Stimulated activated naive CD4-positive, alpha-beta T cell treated with Interleukin-2 at 50 U/mL for 16 hours (primary cell): ENCODE results near the gene AP2A2.
"Not testable (repeated sequence)": the region's sequence is repeated elsewhere in the genome, so short reads cannot be mapped to it uniquely, and the experiment has no call there.

Experiments
- DNase-seq: peaks from one replicate; lab custom pipeline; 2025; lab: John Stamatoyannopoulos, UW

The AP2A2 gene

GRCh38 chr11:975376-975775 lies 49.7 kb downstream of the AP2A2 start:
- not testable (repeated sequence) for DNase-seq

- no peak for DNase-seq
Observed at GRCh38 chr11:975827-976226, 50.2 kb downstream of the AP2A2 start.

- DNase-seq, result no peak
Observed at GRCh38 chr11:976431-977160, 50.9 kb downstream of the AP2A2 start.

GRCh38 chr11:977830-978720 lies 52.4 kb downstream of the AP2A2 start:
- no peak for DNase-seq

DNA sequence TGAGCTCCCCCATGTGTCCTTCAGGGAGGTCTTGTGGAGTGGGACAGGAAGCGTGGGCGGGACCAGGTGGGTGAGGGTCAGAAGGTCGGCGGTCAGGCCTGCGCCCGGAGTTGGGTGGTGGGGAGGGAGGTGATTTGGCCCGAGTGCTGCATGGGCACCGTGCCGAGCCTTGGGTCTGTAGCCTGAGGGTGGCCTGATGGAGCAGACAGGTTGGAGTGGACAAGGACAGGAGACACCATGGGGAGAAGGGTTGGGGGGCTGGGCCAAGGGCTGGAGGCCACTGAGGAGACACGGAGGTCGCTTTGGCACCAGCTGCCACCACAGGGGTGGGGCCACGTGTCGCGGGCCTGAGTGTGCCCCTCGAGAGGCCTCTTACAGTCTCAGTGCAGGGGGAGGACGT lies 53.1 kb downstream of the AP2A2 start:
- DNase-seq, result no peak

GRCh38 chr11:980438-981357 lies 55.0 kb downstream of the AP2A2 start:
- DNase-seq, result no peak

DNA sequence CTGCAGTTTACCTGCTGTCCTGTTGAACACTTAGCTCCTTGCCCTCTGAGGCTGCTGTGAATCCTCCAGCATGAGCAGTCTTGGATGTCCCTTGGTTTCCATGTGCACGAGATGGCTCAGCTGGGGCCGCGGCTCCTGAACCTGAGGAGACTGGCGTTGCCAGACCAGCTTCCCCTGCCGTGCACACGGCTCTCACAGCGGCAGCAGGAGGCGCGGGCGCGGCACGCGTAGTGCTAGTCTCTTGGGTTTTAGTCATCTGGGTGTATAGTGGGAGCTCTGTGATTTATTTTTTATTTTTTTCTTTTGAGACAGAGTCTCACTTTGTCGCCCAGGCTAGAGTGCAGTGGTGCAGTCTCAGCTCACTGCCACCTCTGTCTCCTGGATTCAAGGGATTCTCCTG lies 56.1 kb downstream of the AP2A2 start:
- no peak for DNase-seq

DNA sequence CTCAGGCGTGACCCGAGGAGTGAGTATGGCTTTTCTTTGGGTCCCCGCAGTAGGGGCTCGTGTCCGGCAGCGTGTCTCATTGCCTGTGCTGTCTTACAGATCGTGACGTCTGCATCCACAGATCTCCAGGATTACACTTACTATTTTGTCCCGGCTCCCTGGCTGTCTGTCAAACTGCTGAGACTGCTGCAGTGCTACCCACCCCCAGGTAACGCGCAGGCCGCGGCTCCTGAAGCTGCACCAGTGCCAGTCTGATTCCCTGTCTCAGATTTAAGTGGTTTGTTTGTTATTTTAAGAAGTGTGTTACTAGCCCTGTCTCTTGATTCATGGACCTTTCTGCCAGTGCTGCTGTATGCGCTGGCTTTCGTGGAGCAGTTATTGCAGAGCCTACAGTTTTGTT lies 58.9 kb downstream of the AP2A2 start:
- DNase-seq, result no peak

- no peak for DNase-seq
Observed at GRCh38 chr11:985406-985805, 59.7 kb downstream of the AP2A2 start.

DNA sequence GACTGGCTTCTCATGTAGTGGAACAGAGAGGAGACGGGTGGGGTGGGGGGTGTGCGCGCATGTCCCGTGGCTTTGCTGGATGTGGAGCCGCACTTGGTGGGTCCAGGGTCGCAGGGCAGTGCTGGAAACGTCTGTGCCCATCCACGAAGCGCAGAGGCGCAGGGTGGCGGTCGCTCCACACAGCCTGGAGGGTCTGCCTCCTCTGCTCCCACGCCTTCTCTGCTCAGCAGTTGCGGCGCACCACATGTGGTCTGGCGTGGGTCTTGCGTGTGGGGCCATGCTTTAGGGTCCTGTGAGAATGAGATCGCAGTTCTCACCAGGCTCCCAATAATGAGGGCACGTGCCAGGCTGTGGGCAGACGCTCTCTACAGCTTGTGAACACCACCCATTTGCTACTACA lies 60.2 kb downstream of the AP2A2 start:
- no peak for DNase-seq

DNA sequence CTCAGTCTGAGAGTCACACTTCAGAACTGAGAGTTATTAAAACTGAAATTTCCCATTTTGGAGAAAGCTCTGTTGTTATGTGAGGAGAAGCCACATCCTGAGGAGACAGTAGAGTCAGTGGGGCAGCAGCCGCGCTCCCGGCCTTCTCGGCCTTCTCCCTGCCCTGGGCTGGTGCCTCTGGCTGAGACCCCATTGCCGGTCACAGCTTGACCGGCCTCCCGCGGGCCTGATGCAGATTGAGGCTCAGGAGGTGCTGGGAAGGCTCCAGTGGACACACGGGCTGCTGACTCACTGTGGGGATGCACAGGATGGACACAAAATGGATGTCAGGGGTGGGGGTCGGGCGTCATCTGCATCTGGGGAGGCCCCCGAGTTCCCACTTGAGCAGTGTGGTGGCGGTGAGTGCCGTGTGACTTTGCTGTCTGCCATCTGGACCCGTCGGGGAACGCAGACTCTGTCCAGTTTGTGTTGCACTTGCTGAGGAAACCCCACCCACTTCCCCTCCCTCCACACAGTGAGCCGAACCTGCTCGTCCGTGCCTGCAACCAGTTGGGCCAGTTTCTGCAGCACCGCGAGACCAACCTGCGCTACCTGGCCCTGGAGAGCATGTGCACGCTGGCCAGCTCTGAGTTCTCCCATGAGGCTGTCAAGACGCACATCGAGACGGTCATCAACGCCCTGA lies 60.7 kb downstream of the AP2A2 start:
- no peak for DNase-seq

- DNase-seq, result no peak
Observed at GRCh38 chr11:986952-987305, 61.3 kb downstream of the AP2A2 start.

DNA sequence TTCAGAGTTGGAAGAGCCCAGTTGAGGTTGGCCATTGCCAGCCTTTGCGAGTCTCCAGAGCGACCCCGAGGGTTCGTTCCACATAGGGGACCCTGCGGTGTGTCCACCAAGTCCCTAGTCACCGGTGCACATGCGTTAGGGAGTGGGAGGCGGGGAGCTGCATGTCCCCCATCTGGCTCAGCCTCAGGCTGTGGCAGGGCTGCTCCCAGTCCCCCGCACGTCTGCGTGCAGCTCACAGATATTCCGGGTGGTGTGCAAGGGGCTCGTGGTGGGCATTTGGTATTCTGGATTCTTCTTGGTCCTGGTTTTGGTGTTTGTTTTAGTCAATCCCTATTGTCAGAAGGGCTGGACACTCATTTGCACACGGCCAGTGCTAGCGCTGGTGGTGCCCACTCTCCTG lies 62.0 kb downstream of the AP2A2 start:
- no peak for DNase-seq

DNA sequence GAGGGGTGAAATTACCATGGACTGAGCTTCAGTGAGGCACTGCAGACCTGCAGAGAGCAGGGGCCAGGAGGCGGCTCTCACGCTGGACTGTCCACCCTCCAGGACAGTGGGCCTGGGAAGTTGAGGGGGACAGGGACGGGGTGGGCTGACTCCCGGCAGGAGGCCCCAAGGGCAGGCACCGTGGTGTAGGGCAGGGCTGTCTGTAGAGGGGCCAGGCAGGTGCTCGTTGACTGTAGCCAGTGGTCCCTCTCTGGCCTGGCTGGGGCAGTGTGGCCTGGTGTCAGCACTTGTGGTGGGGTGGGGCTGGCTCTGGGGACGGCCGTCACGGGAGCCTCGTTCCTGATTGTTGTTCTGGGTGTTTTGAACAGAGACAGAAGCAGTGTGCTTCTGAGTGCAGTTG lies 64.4 kb downstream of the AP2A2 start:
- DNase-seq, result no peak

DNA sequence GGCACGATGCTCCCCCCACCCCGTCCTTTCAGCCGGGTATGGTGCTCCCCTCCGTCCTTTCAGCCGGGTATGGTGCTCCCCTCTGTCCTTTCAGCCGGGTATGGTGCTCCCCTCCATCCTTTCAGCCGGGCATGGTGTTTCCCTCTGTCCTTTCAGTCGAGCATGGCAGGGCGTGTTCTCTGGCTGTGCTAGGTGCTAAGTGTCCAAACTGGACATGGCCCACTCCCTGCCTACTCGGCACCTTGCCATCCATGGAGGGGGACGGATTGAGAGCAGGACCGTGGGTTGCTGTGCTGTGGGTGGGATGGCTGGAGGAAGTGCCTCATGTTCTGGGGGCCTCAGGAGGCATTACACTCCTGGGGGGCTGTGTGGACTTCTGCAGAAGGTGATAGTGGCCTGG lies 65.4 kb downstream of the AP2A2 start:
- no peak for DNase-seq

- no peak for DNase-seq
Observed at GRCh38 chr11:991711-992307, 66.1 kb downstream of the AP2A2 start.

- no peak for DNase-seq
Observed at GRCh38 chr11:992577-992976, 66.9 kb downstream of the AP2A2 start.

GRCh38 chr11:993632-994167 lies 68.0 kb downstream of the AP2A2 start:
- DNase-seq, result no peak

- DNase-seq, result no peak
Observed at GRCh38 chr11:995044-995751, 69.5 kb downstream of the AP2A2 start.

- DNase-seq, result no peak
Observed at GRCh38 chr11:995752-996420, 70.2 kb downstream of the AP2A2 start.
